Measurements from ENCODE around the gene ABTB1.

DNA sequence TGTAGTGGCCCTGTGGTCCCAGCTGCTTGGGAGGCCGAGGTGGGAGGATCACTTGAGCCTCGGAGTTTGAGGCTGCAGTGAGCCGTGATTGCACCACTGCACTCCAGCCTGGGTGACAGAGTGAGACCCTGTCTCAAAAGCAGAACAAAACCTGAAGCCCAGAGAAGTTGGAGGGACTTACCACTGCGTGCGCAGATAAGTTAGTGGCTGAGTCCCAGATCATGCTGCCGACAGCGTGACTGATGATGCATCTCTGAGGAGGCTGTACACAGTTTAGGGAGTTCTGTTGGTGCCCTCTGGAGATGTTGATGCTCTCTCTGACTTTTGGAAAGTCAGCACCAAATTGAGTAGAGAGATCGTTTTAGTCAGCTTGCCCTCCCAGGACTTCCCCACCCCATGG, 15.8 kb upstream of the ABTB1 start:
- TF ChIP-seq, protein P1, sequence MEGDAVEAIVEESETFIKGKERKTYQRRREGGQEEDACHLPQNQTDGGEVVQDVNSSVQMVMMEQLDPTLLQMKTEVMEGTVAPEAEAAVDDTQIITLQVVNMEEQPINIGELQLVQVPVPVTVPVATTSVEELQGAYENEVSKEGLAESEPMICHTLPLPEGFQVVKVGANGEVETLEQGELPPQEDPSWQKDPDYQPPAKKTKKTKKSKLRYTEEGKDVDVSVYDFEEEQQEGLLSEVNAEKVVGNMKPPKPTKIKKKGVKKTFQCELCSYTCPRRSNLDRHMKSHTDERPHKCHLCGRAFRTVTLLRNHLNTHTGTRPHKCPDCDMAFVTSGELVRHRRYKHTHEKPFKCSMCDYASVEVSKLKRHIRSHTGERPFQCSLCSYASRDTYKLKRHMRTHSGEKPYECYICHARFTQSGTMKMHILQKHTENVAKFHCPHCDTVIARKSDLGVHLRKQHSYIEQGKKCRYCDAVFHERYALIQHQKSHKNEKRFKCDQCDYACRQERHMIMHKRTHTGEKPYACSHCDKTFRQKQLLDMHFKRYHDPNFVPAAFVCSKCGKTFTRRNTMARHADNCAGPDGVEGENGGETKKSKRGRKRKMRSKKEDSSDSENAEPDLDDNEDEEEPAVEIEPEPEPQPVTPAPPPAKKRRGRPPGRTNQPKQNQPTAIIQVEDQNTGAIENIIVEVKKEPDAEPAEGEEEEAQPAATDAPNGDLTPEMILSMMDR (CRISPR knock-in tag; IDR thresholded peaks at IDR 0.05), result no peak
- TF ChIP-seq JUNB (CRISPR knock-in tag; IDR thresholded peaks at IDR 0.05; ENCODE audit: borderline replicate concordance), result no peak
- TF ChIP-seq ASH2L (IDR thresholded peaks at IDR 0.05; ENCODE audit: insufficient read length, low read depth, low read length), result no peak
- no peak for TF ChIP-seq ZNF180 (CRISPR knock-in tag; IDR thresholded peaks at IDR 0.05; ENCODE audit: borderline replicate concordance, low read depth)
- no peak for TF ChIP-seq TAF1 (CRISPR knock-in tag; IDR thresholded peaks at IDR 0.05)
- TF ChIP-seq PAXIP1 (CRISPR knock-in tag; conservative IDR thresholded peaks at IDR 0.05), result no peak
- no peak for TF ChIP-seq RFXANK (CRISPR knock-in tag; IDR thresholded peaks at IDR 0.05)
- TF ChIP-seq BCL3 (CRISPR knock-in tag; IDR thresholded peaks at IDR 0.05), result no peak
- no peak for TF ChIP-seq BRD4 (CRISPR knock-in tag; IDR thresholded peaks at IDR 0.05)
- TF ChIP-seq, protein P2, sequence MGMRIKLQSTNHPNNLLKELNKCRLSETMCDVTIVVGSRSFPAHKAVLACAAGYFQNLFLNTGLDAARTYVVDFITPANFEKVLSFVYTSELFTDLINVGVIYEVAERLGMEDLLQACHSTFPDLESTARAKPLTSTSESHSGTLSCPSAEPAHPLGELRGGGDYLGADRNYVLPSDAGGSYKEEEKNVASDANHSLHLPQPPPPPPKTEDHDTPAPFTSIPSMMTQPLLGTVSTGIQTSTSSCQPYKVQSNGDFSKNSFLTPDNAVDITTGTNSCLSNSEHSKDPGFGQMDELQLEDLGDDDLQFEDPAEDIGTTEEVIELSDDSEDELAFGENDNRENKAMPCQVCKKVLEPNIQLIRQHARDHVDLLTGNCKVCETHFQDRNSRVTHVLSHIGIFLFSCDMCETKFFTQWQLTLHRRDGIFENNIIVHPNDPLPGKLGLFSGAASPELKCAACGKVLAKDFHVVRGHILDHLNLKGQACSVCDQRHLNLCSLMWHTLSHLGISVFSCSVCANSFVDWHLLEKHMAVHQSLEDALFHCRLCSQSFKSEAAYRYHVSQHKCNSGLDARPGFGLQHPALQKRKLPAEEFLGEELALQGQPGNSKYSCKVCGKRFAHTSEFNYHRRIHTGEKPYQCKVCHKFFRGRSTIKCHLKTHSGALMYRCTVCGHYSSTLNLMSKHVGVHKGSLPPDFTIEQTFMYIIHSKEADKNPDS (CRISPR knock-in tag; IDR thresholded peaks at IDR 0.05), result no peak
- no peak for TF ChIP-seq GATA4 (IDR thresholded peaks at IDR 0.05; ENCODE audit: borderline replicate concordance, low read depth)
- no peak for TF ChIP-seq BCLAF1 (IDR thresholded peaks at IDR 0.05)

Data from HepG2 (cell line).